ENCODE measurements around the gene RSBN1.

RSBN1 gene

GRCh38 chr1:113818578-113818977, 6.3 kb upstream of the RSBN1 start:
- no peak for DNase-seq (ENCODE audit: low read depth)
- no peak for TF ChIP-seq CTCF (IDR thresholded peaks at IDR 0.05; ENCODE audit: control insufficient read depth, insufficient read depth, low read depth, low read length, missing control alignments)
- H3K4me3 ChIP-seq (ENCODE audit: control insufficient read depth, low read depth, low read length) = no peak overlapping the region

DNA sequence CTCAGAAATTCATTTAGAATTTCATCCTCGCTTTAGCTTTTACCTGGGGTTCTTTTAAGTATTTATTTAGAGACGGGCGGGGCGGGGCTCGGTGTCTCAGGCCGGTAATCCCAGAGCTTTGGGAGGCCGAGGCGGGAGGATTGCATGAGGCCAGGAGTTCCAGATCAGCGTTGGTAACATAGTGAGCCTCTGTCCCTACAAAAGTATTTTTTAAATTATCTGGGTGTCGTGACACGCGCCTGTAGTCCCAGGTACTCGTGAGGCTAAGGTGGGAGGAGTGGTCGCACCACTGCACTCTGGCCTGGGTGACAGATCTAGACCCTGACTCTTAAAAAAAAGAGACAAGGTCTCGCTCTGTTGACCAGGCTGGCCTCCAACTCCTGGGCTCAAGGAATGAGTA, 942 bp upstream of the RSBN1 start:
- TF ChIP-seq CTCF (IDR thresholded peaks at IDR 0.05; ENCODE audit: control insufficient read depth, insufficient read depth, low read depth, low read length, missing control alignments) = no peak
- DNase-seq (ENCODE audit: low read depth) = no peak
- H3K4me3 ChIP-seq (ENCODE audit: control insufficient read depth, low read depth, low read length) = no peak overlapping the region

GRCh38 chr1:113812661-113813135, 422 bp upstream of the RSBN1 start:
- no peak for DNase-seq (ENCODE audit: low read depth)
- peak overlapping the region; percentile 31 for H3K4me3 ChIP-seq (ENCODE audit: control insufficient read depth, low read depth, low read length)
- TF ChIP-seq CTCF (IDR thresholded peaks at IDR 0.05; ENCODE audit: control insufficient read depth, insufficient read depth, low read depth, low read length, missing control alignments) = no peak

GRCh38 chr1:113811156-113811887, 954 bp downstream of the RSBN1 start:
- peak overlapping the region; percentile 96 for H3K4me3 ChIP-seq (ENCODE audit: control insufficient read depth, low read depth, low read length)
- DNase-seq (ENCODE audit: low read depth) = no peak
- TF ChIP-seq CTCF (IDR thresholded peaks at IDR 0.05; ENCODE audit: control insufficient read depth, insufficient read depth, low read depth, low read length, missing control alignments) = no peak

DNA sequence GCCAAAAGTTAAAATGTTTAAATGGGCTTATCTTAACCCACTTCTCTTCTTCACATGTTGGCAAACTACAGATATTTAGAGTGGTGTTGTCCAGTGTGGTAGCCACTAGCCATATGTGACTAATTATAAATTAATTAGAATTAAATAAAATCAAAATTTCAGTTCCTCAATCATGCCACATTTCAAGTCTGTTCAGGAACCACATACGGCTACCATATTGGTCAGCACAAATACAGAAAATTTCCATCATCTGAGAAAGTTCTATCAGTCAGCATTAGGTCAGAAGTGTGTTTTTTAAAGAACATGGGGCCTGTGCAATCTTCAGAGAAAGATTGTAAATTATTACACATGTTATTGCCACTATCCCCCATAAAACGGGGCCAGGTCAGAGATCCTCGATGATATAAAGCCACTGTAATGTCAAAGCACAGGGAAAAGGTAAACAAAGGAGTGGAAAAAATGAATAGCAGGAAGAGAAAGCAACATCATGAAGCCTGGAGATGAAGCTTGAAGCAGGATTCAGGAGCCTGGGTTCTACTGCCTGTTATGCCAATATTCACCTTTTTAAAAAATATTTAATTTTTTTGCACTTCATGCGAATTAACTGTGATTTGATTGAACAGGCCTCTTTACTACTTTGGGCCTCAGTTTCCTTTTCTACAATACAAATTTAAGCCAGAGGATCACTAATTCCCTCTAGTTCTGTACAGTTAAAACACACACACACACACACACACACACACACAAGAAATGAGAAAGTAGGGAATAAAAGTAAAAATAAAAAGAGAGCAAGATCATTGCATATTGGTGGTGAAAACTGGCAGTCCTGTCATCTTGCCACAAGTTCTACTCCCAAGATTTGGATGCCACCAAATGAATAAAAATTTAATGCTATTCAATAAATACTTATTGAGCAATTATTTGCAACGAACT, 2.3 kb downstream of the RSBN1 start:
- peak overlapping the region; percentile 96 for H3K4me3 ChIP-seq (ENCODE audit: control insufficient read depth, low read depth, low read length)
- peak; percentile 5 for DNase-seq (ENCODE audit: low read depth)
- TF ChIP-seq CTCF (IDR thresholded peaks at IDR 0.05; ENCODE audit: control insufficient read depth, insufficient read depth, low read depth, low read length, missing control alignments) = no peak

- TF ChIP-seq CTCF (IDR thresholded peaks at IDR 0.05; ENCODE audit: control insufficient read depth, insufficient read depth, low read depth, low read length, missing control alignments) = no peak
- DNase-seq (ENCODE audit: low read depth) = no peak
- H3K4me3 ChIP-seq (ENCODE audit: control insufficient read depth, low read depth, low read length) = no peak overlapping the region
These were observed 3.7 kb downstream of the RSBN1 start for GRCh38 chr1:113808450-113809195.

Measured in AG09309 (cell line).